Measurements from ENCODE around the gene WDR87. TPM values are rescaled to one million over a fixed set of nuclear protein-coding genes. Genes with fewer than 3 reads are reported as not detected.

WDR87 gene
- total RNA-seq, 1 experiment from 2014 or later = not detected

DNA sequence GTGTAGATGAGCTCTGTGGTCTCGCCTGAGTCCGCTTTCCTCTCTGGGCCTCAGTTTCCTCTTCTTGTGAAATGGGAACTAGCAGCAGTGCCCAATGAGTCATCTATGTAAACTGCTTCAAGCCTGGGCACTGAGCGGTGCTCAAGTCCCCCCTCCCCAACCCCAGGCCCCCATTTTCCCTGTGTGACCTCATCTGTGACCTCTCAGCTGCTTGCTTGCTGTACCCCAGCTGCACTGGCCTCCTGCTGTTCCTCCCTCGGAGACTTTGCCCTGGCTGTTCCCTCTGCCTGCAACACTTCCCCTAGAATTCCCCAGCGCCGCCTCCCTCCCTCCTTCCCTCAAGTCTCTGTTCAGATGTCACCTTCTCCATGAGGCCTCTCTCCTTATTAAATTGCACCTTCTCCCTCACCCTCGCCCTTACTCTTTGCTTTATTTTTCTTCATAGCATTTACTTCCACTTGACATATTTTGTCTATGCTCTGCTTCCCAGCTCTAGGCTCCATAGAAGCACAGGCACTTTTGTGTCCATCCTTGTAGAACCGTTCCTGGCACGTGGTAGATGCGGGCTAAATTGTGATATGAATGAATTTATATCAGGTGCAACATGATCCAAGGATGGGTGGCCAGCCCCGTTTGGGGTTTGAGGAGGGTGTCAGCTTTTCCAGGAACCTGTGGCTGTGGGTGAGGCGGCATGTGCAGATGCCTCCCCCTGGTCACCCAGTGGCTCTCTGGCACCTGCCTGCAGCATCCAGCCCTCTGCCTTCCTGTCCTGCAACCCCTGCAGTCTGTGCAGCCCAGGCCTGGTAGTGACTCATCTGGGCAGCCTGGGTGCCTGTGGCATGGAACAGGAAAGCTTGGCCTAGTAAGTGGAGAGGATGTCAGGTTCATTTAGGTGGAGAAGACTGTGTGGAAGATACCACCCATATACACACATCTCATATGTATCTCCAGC, 26.9 kb upstream of the WDR87 start:
- ATAC-seq (peak; percentile 74), DNase-seq (ENCODE audit: low read depth, low spot score) (no peak)
- BruUV-seq (replicated peaks) = no TSS peak
- TF ChIP-seq, protein P1, sequence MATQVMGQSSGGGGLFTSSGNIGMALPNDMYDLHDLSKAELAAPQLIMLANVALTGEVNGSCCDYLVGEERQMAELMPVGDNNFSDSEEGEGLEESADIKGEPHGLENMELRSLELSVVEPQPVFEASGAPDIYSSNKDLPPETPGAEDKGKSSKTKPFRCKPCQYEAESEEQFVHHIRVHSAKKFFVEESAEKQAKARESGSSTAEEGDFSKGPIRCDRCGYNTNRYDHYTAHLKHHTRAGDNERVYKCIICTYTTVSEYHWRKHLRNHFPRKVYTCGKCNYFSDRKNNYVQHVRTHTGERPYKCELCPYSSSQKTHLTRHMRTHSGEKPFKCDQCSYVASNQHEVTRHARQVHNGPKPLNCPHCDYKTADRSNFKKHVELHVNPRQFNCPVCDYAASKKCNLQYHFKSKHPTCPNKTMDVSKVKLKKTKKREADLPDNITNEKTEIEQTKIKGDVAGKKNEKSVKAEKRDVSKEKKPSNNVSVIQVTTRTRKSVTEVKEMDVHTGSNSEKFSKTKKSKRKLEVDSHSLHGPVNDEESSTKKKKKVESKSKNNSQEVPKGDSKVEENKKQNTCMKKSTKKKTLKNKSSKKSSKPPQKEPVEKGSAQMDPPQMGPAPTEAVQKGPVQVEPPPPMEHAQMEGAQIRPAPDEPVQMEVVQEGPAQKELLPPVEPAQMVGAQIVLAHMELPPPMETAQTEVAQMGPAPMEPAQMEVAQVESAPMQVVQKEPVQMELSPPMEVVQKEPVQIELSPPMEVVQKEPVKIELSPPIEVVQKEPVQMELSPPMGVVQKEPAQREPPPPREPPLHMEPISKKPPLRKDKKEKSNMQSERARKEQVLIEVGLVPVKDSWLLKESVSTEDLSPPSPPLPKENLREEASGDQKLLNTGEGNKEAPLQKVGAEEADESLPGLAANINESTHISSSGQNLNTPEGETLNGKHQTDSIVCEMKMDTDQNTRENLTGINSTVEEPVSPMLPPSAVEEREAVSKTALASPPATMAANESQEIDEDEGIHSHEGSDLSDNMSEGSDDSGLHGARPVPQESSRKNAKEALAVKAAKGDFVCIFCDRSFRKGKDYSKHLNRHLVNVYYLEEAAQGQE (IDR thresholded peaks at IDR 0.05; ENCODE audit: insufficient read depth in 1 of 2, low read depth in 2 of 2, low read length in 1 of 2) = no peak
- TF ChIP-seq TCF7L2 (IDR thresholded peaks at IDR 0.05; ENCODE audit: low read depth, low read length) (no peak), POLR2AphosphoS5 (IDR thresholded peaks at IDR 0.05; ENCODE audit: low read depth, low read length) (no peak), SIN3A (IDR thresholded peaks at IDR 0.05; ENCODE audit: borderline replicate concordance, insufficient read depth, low read depth, low read length) (no peak)
- TF ChIP-seq, protein P2, sequence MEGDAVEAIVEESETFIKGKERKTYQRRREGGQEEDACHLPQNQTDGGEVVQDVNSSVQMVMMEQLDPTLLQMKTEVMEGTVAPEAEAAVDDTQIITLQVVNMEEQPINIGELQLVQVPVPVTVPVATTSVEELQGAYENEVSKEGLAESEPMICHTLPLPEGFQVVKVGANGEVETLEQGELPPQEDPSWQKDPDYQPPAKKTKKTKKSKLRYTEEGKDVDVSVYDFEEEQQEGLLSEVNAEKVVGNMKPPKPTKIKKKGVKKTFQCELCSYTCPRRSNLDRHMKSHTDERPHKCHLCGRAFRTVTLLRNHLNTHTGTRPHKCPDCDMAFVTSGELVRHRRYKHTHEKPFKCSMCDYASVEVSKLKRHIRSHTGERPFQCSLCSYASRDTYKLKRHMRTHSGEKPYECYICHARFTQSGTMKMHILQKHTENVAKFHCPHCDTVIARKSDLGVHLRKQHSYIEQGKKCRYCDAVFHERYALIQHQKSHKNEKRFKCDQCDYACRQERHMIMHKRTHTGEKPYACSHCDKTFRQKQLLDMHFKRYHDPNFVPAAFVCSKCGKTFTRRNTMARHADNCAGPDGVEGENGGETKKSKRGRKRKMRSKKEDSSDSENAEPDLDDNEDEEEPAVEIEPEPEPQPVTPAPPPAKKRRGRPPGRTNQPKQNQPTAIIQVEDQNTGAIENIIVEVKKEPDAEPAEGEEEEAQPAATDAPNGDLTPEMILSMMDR (IDR thresholded peaks at IDR 0.05) = no peak
- Histone ChIP-seq H3K4me3 (ENCODE audit: low read depth in 2 of 2, low read length in 2 of 2) (peak overlapping the region; percentile 53 to 74), H3K27ac (ENCODE audit: low read length) (peak overlapping the region; percentile 96), H3K27me3 (ENCODE audit: control insufficient read depth, insufficient read depth, low read length) (no peaks in the 10 kb centered on the region), H3K9me3 (ENCODE audit: control insufficient read depth, insufficient read depth, low read depth, low read length) (peaks cover 24% of the 10 kb centered on the region; the same call in 1 of the 2 replicates), H3K36me3 (ENCODE audit: control insufficient read depth, insufficient read depth, low read length) (no peaks in the 10 kb centered on the region), H3K4me1 (ENCODE audit: control insufficient read depth, insufficient read depth, low read length) (peaks cover 35% of the 10 kb centered on the region)
- CTCF ChIA-PET = interaction anchor here (1.7 kb wide), 2 partner anchors 26 to 30 kb away, joined by 9 to 12 read pairs; partner anchors contain the start of genes SIPA1L3 and WDR87
- POLR2A ChIA-PET = interaction anchor here (0.6 to 0.9 kb wide), 2 partner anchors 125 to 132 kb away, joined by 7 to 17 read pairs; no protein-coding TSS in a partner anchor
- in situ Hi-C loops (cut with HindIII; ENCODE audit: low pct_unique_long_range_greater_than_20kb, low sequenced_read_pairs) (no loop called here), intact Hi-C loops (cut with micrococcal nuclease; ENCODE audit: unreplicated experiment) (no loop called here)

DNA sequence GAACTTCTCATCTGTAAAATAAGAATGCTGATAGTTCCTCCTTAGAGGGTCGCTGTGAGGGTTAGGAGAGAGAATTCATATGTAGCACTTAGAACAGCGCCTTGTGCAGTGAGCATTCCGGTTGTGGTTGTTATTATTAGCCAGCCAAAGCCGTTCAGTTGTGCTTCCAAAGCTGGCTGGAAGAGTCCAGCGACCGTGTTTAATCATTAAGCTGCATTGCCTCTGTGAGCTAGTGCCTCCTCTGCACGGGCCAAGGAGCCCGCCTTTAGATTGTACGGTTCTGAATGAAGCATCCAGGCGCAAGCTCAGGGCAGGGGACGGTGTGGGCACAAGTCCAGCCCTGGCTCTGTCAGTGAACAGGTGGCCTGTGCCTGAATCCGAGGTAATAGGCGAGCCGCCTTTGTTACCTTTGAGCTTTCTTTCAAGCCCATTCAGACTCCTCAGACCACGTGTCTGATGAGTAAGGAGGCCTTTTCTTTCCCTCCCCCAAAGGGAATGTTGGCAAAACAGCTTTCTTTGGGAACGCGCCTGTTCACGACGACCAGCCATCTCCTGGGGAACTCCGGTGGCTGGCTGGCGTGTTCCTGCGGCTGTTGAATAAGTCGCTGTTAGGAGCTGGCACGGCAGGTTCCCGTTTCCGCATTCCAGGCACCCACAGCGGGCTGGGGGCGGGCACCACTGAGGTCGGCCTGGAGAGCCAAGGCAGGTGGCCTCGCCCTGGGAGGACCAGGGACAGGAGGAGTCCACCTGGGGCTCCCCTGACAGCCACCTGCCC, 25.7 kb upstream of the WDR87 start:
- BruUV-seq (replicated peaks) = TSS peak; percentile 96
- Histone ChIP-seq H3K27ac (ENCODE audit: low read length) (peak overlapping the region; percentile 96), H3K9me3 (ENCODE audit: control insufficient read depth, insufficient read depth, low read depth, low read length) (peaks cover 21% of the 10 kb centered on the region; the same call in 1 of the 2 replicates), H3K4me3 (ENCODE audit: low read depth in 2 of 2, low read length in 2 of 2) (peak overlapping the region; percentile 53 to 74), H3K36me3 (ENCODE audit: control insufficient read depth, insufficient read depth, low read length) (no peaks in the 10 kb centered on the region), H3K27me3 (ENCODE audit: control insufficient read depth, insufficient read depth, low read length) (no peaks in the 10 kb centered on the region), H3K4me1 (ENCODE audit: control insufficient read depth, insufficient read depth, low read length) (peaks cover 35% of the 10 kb centered on the region)
- intact Hi-C loops (cut with micrococcal nuclease; ENCODE audit: unreplicated experiment) (no loop called here), in situ Hi-C loops (cut with HindIII; ENCODE audit: low pct_unique_long_range_greater_than_20kb, low sequenced_read_pairs) (no loop called here)
- ChIA-PET CTCF (interaction anchor here (0.5 to 1.7 kb wide), 6 partner anchors 25 to 210 kb away, joined by 3 to 12 read pairs (median 4); partner anchors contain the start of genes SIPA1L3 and WDR87), POLR2A (interaction anchor here (0.6 to 1.0 kb wide), 9 partner anchors 9 to 442 kb away, joined by 3 to 7 read pairs (median 4); partner anchors contain the start of genes PSMD8, SIPA1L3 and WDR87)
- DNase-seq (ENCODE audit: low read depth, low spot score) (peak; percentile 47), ATAC-seq (peak; percentile 87)
- TF ChIP-seq, protein P1 (IDR thresholded peaks at IDR 0.05; ENCODE audit: insufficient read depth in 1 of 2, low read depth in 2 of 2, low read length in 1 of 2) = 0 out of 4 replicates have a peak, but pooled peaks of 1 of the 2 experiments have one; percentile 45
- TF ChIP-seq, protein P2 (IDR thresholded peaks at IDR 0.05) = no peak
- TF ChIP-seq SIN3A (IDR thresholded peaks at IDR 0.05; ENCODE audit: borderline replicate concordance, insufficient read depth, low read depth, low read length) = peak; percentile 93; the same call in 1 of the 2 replicates
- peak; percentile 47; the same call in 1 of the 2 replicates for TF ChIP-seq TCF7L2 (IDR thresholded peaks at IDR 0.05; ENCODE audit: low read depth, low read length)
- peak; percentile 82 for TF ChIP-seq POLR2AphosphoS5 (IDR thresholded peaks at IDR 0.05; ENCODE audit: low read depth, low read length)
